Lung (tissue), 12 donors: Measurements from ENCODE around the gene ERC2. TPM values are rescaled to one million over a fixed set of nuclear protein-coding genes. Genes with fewer than 3 reads are reported as not detected.

Experiments used
- ATAC-seq: fragments of 200-7000 bp; cut with Tn5 transposase; one replicate; pipeline ENCODE4 v1.9.1; 2020; ENCODE audit warnings: moderate number of reproducible peaks; ENCODE audit not compliant: insufficient read depth, low FRiP score
- DNase-seq, 3 donors: peaks; one replicate each; pipeline ENCODE4 v3.0.0-alpha.2; 2013 to 2017
- H3K27ac ChIP-seq, 2 donors: one replicate each; pipeline ENCODE4 v1.5.1; 2013; ENCODE audit warnings: mild to moderate bottlenecking in 2 of 2, moderate library complexity in 2 of 2, control low read depth in 1 of 2, inconsistent platforms in 1 of 2, low read depth in 1 of 2, low read length in 1 of 2
- H3K27me3 ChIP-seq, 3 donors: one replicate each; pipeline ENCODE4 v1.5.1; 2013; ENCODE audit warnings: low read length in 2 of 3; ENCODE audit not compliant: control insufficient read depth in 3 of 3, insufficient read depth in 3 of 3
- H3K36me3 ChIP-seq, 4 donors: one replicate each; pipeline ENCODE4 v1.5.1; 2013; ENCODE audit warnings: low read length in 4 of 4, mild to moderate bottlenecking in 1 of 4, moderate library complexity in 1 of 4; ENCODE audit not compliant: control insufficient read depth in 4 of 4, insufficient read depth in 4 of 4
- H3K4me1 ChIP-seq, 5 donors: one replicate each; pipeline ENCODE4 v1.5.1; 2013; ENCODE audit warnings: low read length in 5 of 5, mild to moderate bottlenecking in 2 of 5, moderate library complexity in 1 of 5; ENCODE audit not compliant: control insufficient read depth in 5 of 5, insufficient read depth in 5 of 5
- H3K4me3 ChIP-seq: one replicate; pipeline ENCODE4 v1.5.1; 2013; ENCODE audit warnings: mild to moderate bottlenecking, control low read depth, moderate library complexity
- H3K9ac ChIP-seq, 2 donors: one replicate each; pipeline ENCODE4 v1.5.1; 2013; ENCODE audit warnings: low read length in 2 of 2, control low read depth in 1 of 2; ENCODE audit not compliant: insufficient read depth in 1 of 2
- H3K9me3 ChIP-seq, 4 donors: one replicate each; pipeline ENCODE4 v1.5.1; 2013; ENCODE audit warnings: low read length in 3 of 4, mild to moderate bottlenecking in 1 of 4, moderate library complexity in 1 of 4; ENCODE audit not compliant: control insufficient read depth in 4 of 4, insufficient read depth in 3 of 4
- CTCF ChIP-seq: IDR thresholded peaks from 2 replicates; pipeline ENCODE4 v1.5.1; 2012; ENCODE audit warnings: mild to moderate bottlenecking; ENCODE audit errors: control extremely low read depth, extremely low read depth
- WGBS, 2 donors: extraction: QIAGEN DNeasy Blood & Tissue Kit; methylation state at CpG; one replicate each; pipeline ENCODE4 v1.1.7; 2013; 5-methylcytosine and 5-hydroxymethylcytosine counted together
- polyA plus RNA-seq, 2 donors: library from polyadenylated mRNA; stranded (reverse); fragments of 200-250 nt; gene quantifications; one replicate each; pipeline ENCODE4 v1.2.1, GENCODE V29; 2013
- total RNA-seq, 2 donors: library from RNA; depleted of rRNA in 1 of 2; stranded (reverse); fragments of >200 nt in 1 of 2; gene quantifications; one replicate each; pipeline ENCODE4 v1.2.1, GENCODE V29; 2014 to 2021
- donor health status: control.
- donor health status: control.
- donor health status: Bipolar disorder and iron deficiency.
- donor health status: healthy.
- donor health status: DM: yes; HTN: yes; CAD: no.

ERC2 gene
- total and polyA plus RNA-seq, 4 donors = 0.20 to 3.5 (median 0.97) TPM

GRCh38 chr3:55731741-55732140 lies 736.5 kb downstream of the ERC2 start:
- Histone ChIP-seq H3K4me3 (no peak overlapping the region), H3K36me3 (no peaks in the 10 kb centered on the region), H3K27ac (no peak overlapping the region), H3K27me3 (no peaks in the 10 kb centered on the region), H3K9ac (no peak overlapping the region), H3K9me3 (no peaks in the 10 kb centered on the region), H3K4me1 (no peaks in the 10 kb centered on the region)
- WGBS, 2 donors = 66 to 80% methylated on average over 3 of the region's 3 CpGs
- ATAC-seq (no peak), DNase-seq (no peak)
- no peak for TF ChIP-seq CTCF

GRCh38 chr3:55729546-55729945 lies 738.7 kb downstream of the ERC2 start:
- Histone ChIP-seq H3K27ac (no peak overlapping the region), H3K9me3 (no peaks in the 10 kb centered on the region), H3K36me3 (no peaks in the 10 kb centered on the region), H3K27me3 (peaks cover 0 to 4% (median 0%) of the 10 kb centered on the region in 3 donors), H3K9ac (no peak overlapping the region), H3K4me3 (no peak overlapping the region), H3K4me1 (no peaks in the 10 kb centered on the region)
- DNase-seq = no peak
- no peak for TF ChIP-seq CTCF
- ATAC-seq = no peak
- 80 to 92% methylated on average over 7 of the region's 7 CpGs for WGBS, 2 donors

DNA sequence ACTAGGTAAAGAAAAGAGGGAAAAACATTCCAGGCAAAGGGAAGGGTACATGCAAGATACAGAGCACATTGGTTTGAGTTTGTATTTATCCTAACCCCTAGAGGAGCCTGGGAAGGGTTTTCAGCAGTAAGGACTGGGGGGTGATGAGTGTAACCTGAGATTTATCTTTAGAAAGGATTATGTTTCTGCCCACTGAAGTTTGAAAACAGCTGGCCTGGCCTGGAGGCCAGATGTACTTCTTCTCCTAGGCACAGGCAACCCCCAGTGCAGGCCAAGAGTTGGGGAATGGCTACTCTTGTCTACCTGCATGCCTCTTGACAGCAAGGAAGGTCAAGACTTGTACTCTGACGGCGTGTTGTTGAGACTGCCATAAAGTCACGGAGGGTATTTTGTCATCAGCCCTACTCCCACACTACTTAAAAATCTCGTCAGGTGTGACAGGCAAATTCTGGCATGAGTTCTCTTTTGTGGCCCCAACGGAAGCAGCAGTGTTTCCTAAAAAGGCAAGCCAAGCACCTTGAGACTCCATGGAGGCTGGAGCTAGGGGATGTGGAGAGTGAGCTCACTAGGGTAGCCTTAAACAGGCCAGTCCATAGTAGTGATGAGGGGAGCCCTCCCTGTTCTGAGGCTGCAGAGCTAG lies 739.7 kb downstream of the ERC2 start:
- 87 to 91% methylated on average over 5 of the region's 5 CpGs for WGBS, 2 donors
- H3K4me3 ChIP-seq = no peak overlapping the region
- peaks cover 0 to 4% (median 0%) of the 10 kb centered on the region in 3 donors for H3K27me3 ChIP-seq
- no peak for ATAC-seq
- H3K27ac ChIP-seq = no peak overlapping the region
- no peaks in the 10 kb centered on the region for H3K36me3 ChIP-seq
- TF ChIP-seq CTCF = no peak
- H3K9me3 ChIP-seq = no peaks in the 10 kb centered on the region
- H3K4me1 ChIP-seq = no peaks in the 10 kb centered on the region
- no peak overlapping the region for H3K9ac ChIP-seq
- no peak for DNase-seq

- no peak for DNase-seq
- H3K27me3 ChIP-seq = peaks cover 0 to 4% (median 0%) of the 10 kb centered on the region in 3 donors
- H3K9ac ChIP-seq = no peak overlapping the region
- no peaks in the 10 kb centered on the region for H3K9me3 ChIP-seq
- no peak for ATAC-seq
- no peak overlapping the region for H3K4me3 ChIP-seq
- TF ChIP-seq CTCF = no peak
- no peaks in the 10 kb centered on the region for H3K36me3 ChIP-seq
- H3K27ac ChIP-seq = no peak overlapping the region
- no peaks in the 10 kb centered on the region for H3K4me1 ChIP-seq
- 92% methylated on average over 2 of the region's 2 CpGs for WGBS, 2 donors
Observed at GRCh38 chr3:55726501-55726775, 741.8 kb downstream of the ERC2 start.
